ENCODE data around the gene ENO1.

GRCh38 chr1:8905582-8906191, 27.2 kb upstream of the ENO1 start:
- TF ChIP-seq CTCF (IDR thresholded peaks at IDR 0.05) (no peak), POLR2A (IDR thresholded peaks at IDR 0.05) (no peak)
